Caco-2 (cell line): ENCODE measurements around the gene FGD2. TPM values are rescaled to one million over a fixed set of nuclear protein-coding genes. Genes with fewer than 3 reads are reported as not detected.

Source experiments
- BruUV-seq: library from RNA; stranded (reverse); fragments of 400-500 nt; replicated peaks from 2 replicates; lab custom pipeline; 2021; lab: Mats Ljungman, UMichigan
- CTCF ChIA-PET: fragments of 300-600 bp; sonication (Branson Sonifier 250); formaldehyde crosslinking; loops from one replicate; lab custom pipeline; 2022; ENCODE audit warnings: antibody characterized with exemption; lab: Charles Lee
- POLR2A ChIA-PET: fragments of 300-600 bp; sonication (Branson Sonifier 250); formaldehyde crosslinking; loops from one replicate; lab custom pipeline; 2022; ENCODE audit warnings: antibody characterized with exemption; lab: Charles Lee
- DNase-seq, 2 experiments: peaks; one replicate each; pipeline versions ENCODE4 v3.0.0 to v3.0.0-alpha.2; 2020 to 2022
- H3K27me3 ChIP-seq: replicated peaks from 2 replicates; pipeline ENCODE4 v1.6.0; 2011; ENCODE audit warnings: low read length; ENCODE audit not compliant: control insufficient read depth, insufficient read depth
- H3K36me3 ChIP-seq: 2 replicates; pipeline ENCODE4 v1.5.1; 2011; ENCODE audit warnings: low read length; ENCODE audit not compliant: control insufficient read depth, insufficient read depth
- H3K4me1 ChIP-seq: fragments of 250-450 bp; sonication (Bioruptor Pico); 2 replicates; pipeline ENCODE4 v1.5.1; 2020; ENCODE audit warnings: mild to moderate bottlenecking
- H3K4me3 ChIP-seq: 2 replicates; pipeline ENCODE4 v1.5.1; 2011; ENCODE audit warnings: low read depth, mild to moderate bottlenecking, control low read depth, low read length
- H3K9me3 ChIP-seq: fragments of 250-450 bp; sonication (Bioruptor Pico); 2 replicates; pipeline ENCODE4 v1.5.1; 2020; ENCODE audit warnings: mild to moderate bottlenecking, moderate library complexity
- H3K27ac Mint-ChIP-seq: one replicate; pipeline ENCODE4 v1.8.0; 2022; ENCODE audit warnings: mixed read lengths; ENCODE audit not compliant: unreplicated experiment
- H3K27me3 Mint-ChIP-seq: one replicate; pipeline ENCODE4 v1.8.0; 2022; ENCODE audit warnings: mixed read lengths; ENCODE audit not compliant: insufficient read depth, unreplicated experiment
- H3K36me3 Mint-ChIP-seq: one replicate; pipeline ENCODE4 v1.8.0; 2022; ENCODE audit warnings: mild to moderate bottlenecking, mixed read lengths; ENCODE audit not compliant: insufficient read depth, unreplicated experiment
- H3K4me1 Mint-ChIP-seq: one replicate; pipeline ENCODE4 v1.8.0; 2022; ENCODE audit warnings: low read depth, mixed read lengths; ENCODE audit not compliant: unreplicated experiment
- H3K4me3 Mint-ChIP-seq: one replicate; pipeline ENCODE4 v1.8.0; 2022; ENCODE audit warnings: mild to moderate bottlenecking, moderate library complexity, mixed read lengths; ENCODE audit not compliant: unreplicated experiment
- H3K9me3 Mint-ChIP-seq: one replicate; pipeline ENCODE4 v1.8.0; 2022; ENCODE audit warnings: mixed read lengths; ENCODE audit not compliant: unreplicated experiment
- CTCF ChIP-seq, 2 experiments: fragments of 200-600 bp in 1 of 2; IDR thresholded peaks; 1 replicate in 1 of 2; 2 replicates in 1 of 2; pipeline versions ENCODE4 v1.5.1 to v1.8.0; 2011 to 2022; ENCODE audit warnings: antibody characterized with exemption in 1 of 2, control low read depth in 1 of 2, inconsistent platforms in 1 of 2, low read depth in 1 of 2, low read length in 1 of 2, mild to moderate bottlenecking in 1 of 2, moderate library complexity in 1 of 2; ENCODE audit not compliant: insufficient read depth in 1 of 2, severe bottlenecking in 1 of 2, unreplicated experiment in 1 of 2
- intact Hi-C: fragments of 100-400 bp; cut with micrococcal nuclease; formaldehyde crosslinking; loops from one replicate; pipeline ENCODE4 v1.10.0; 2022; ENCODE audit not compliant: unreplicated experiment
- total RNA-seq: library from RNA; stranded (reverse); gene quantifications from 2 replicates; pipeline ENCODE4 v1.2.3, GENCODE V29; 2022

Gene FGD2
- total RNA-seq, 1 experiment from 2014 or later: not detected

GRCh38 chr6:36963451-36964290, 41.8 kb upstream of the FGD2 start:
- no peaks in the 10 kb centered on the region for H3K4me1 Mint-ChIP-seq
- Histone ChIP-seq H3K9me3 (no peaks in the 10 kb centered on the region), H3K36me3 (peaks cover 4% of the 10 kb centered on the region), H3K4me3 (no peak overlapping the region), H3K27me3 (no peaks in the 10 kb centered on the region), H3K4me1 (0 out of 2 replicates have a peak, but pooled peaks cover 4% of the 10 kb centered on the region)
- peaks cover 14% of the 10 kb centered on the region for H3K36me3 Mint-ChIP-seq
- H3K4me3 Mint-ChIP-seq: no peak overlapping the region
- TF ChIP-seq CTCF (IDR thresholded peaks at IDR 0.05; ENCODE audit: insufficient read depth in 1 of 2, low read depth in 1 of 2, low read length in 1 of 2, severe bottlenecking in 1 of 2, unreplicated experiment in 1 of 2): no peak
- CTCF ChIA-PET: no interaction called here
- no peaks in the 10 kb centered on the region for H3K9me3 Mint-ChIP-seq
- H3K27ac Mint-ChIP-seq: no peak overlapping the region
- POLR2A ChIA-PET: no interaction called here
- BruUV-seq: no TSS peak
- no peaks in the 10 kb centered on the region for H3K27me3 Mint-ChIP-seq
- no peak for DNase-seq
- intact Hi-C loops: no loop called here

- no peaks in the 10 kb centered on the region for H3K27me3 ChIP-seq
- intact Hi-C loops: no loop called here
- H3K36me3 Mint-ChIP-seq: peaks cover 16% of the 10 kb centered on the region
- no TSS peak for BruUV-seq
- TF ChIP-seq CTCF (IDR thresholded peaks at IDR 0.05; ENCODE audit: insufficient read depth in 1 of 2, low read depth in 1 of 2, low read length in 1 of 2, severe bottlenecking in 1 of 2, unreplicated experiment in 1 of 2): no peak
- ChIA-PET POLR2A (no interaction called here), CTCF (no interaction called here)
- DNase-seq: no peak
- no peak overlapping the region for H3K4me3 Mint-ChIP-seq
- H3K9me3 Mint-ChIP-seq: no peaks in the 10 kb centered on the region
- no peaks in the 10 kb centered on the region for H3K4me1 Mint-ChIP-seq
- H3K27me3 Mint-ChIP-seq: no peaks in the 10 kb centered on the region
- H3K4me1 ChIP-seq: 0 out of 2 replicates have a peak, but pooled peaks cover 4% of the 10 kb centered on the region
- peaks cover 4% of the 10 kb centered on the region for H3K36me3 ChIP-seq
- H3K27ac Mint-ChIP-seq: no peak overlapping the region
- H3K4me3 ChIP-seq: no peak overlapping the region
- H3K9me3 ChIP-seq: no peaks in the 10 kb centered on the region
These were observed 41.1 kb upstream of the FGD2 start for GRCh38 chr6:36964349-36964748.

- DNase-seq: no peak
- Mint-ChIP-seq H3K27me3 (no peaks in the 10 kb centered on the region), H3K9me3 (no peaks in the 10 kb centered on the region), H3K27ac (no peak overlapping the region), H3K4me3 (no peak overlapping the region), H3K4me1 (no peaks in the 10 kb centered on the region), H3K36me3 (peaks cover 16% of the 10 kb centered on the region)
- Histone ChIP-seq H3K4me1 (0 out of 2 replicates have a peak, but pooled peaks cover 4% of the 10 kb centered on the region), H3K4me3 (no peak overlapping the region), H3K36me3 (peaks cover 4% of the 10 kb centered on the region), H3K9me3 (no peaks in the 10 kb centered on the region), H3K27me3 (no peaks in the 10 kb centered on the region)
- POLR2A ChIA-PET: no interaction called here
- no peak for TF ChIP-seq CTCF (IDR thresholded peaks at IDR 0.05; ENCODE audit: insufficient read depth in 1 of 2, low read depth in 1 of 2, low read length in 1 of 2, severe bottlenecking in 1 of 2, unreplicated experiment in 1 of 2)
- intact Hi-C loops: loop anchor here (1.0 kb wide), 1 partner anchor 28 kb away; no protein-coding TSS in a partner anchor
- no TSS peak for BruUV-seq
- CTCF ChIA-PET: no interaction called here
These were observed 40.5 kb upstream of the FGD2 start for GRCh38 chr6:36964908-36965307.
